Common myeloid progenitor, CD34-positive (primary cell): ENCODE measurements around the gene IL10RA.

Experiments used
- CTCF ChIA-PET: fragments of 350-600 bp; sonication (Branson Sonifier 250); formaldehyde crosslinking; loops from one replicate; lab custom pipeline; 2021; ENCODE audit warnings: antibody characterized with exemption; lab: Charles Lee
- POLR2A ChIA-PET: fragments of 350-600 bp; sonication (Branson Sonifier 250); formaldehyde crosslinking; loops from one replicate; lab custom pipeline; 2021; ENCODE audit warnings: antibody characterized with exemption; lab: Charles Lee
- DNase-seq, 3 donors: peaks; one replicate each; pipeline versions ENCODE4 v3.0.0 to v3.0.0-alpha.2; 2013
- H3K27ac ChIP-seq, 2 experiments: 1 replicate in 1 of 2; 2 replicates in 1 of 2; pipeline ENCODE4 v1.7.0; 2013; ENCODE audit warnings: inconsistent platforms in 2 of 2, low read length in 2 of 2, mild to moderate bottlenecking in 2 of 2, low read depth in 1 of 2, moderate library complexity in 1 of 2; ENCODE audit not compliant: severe bottlenecking in 2 of 2, insufficient read depth in 1 of 2, poor library complexity in 1 of 2
- H3K27me3 ChIP-seq, 5 experiments: replicated peaks in 2 of 5; 1 replicate in 3 of 5; 2 replicates in 2 of 5; pipeline versions ENCODE4 v1.6.1 to v1.7.0; 2013; ENCODE audit warnings: low read length in 4 of 5, mild to moderate bottlenecking in 2 of 5, moderate library complexity in 2 of 5, inconsistent platforms in 1 of 5; ENCODE audit not compliant: insufficient read depth in 5 of 5, control insufficient read depth in 4 of 5
- H3K36me3 ChIP-seq, 4 experiments: 1 replicate in 2 of 4; 2 replicates in 2 of 4; pipeline versions ENCODE4 v1.6.1 to v1.7.0; 2013; ENCODE audit warnings: low read length in 3 of 4, control low read depth in 1 of 4, mild to moderate bottlenecking in 1 of 4; ENCODE audit not compliant: control insufficient read depth in 4 of 4, insufficient read depth in 4 of 4
- H3K4me1 ChIP-seq, 4 experiments: 1 replicate in 3 of 4; 2 replicates in 1 of 4; pipeline versions ENCODE4 v1.6.1 to v1.7.1; 2013; ENCODE audit warnings: low read length in 3 of 4, mild to moderate bottlenecking in 3 of 4, control low read depth in 1 of 4, inconsistent platforms in 1 of 4, moderate library complexity in 1 of 4; ENCODE audit not compliant: control insufficient read depth in 4 of 4, insufficient read depth in 4 of 4; ENCODE audit errors: control extremely low read depth in 1 of 4
- H3K4me3 ChIP-seq, 7 experiments: 1 replicate in 4 of 7; 2 replicates in 3 of 7; pipeline versions ENCODE4 v1.5.1 to v1.7.0; 2013; ENCODE audit warnings: mild to moderate bottlenecking in 7 of 7, low read length in 6 of 7, moderate library complexity in 6 of 7, inconsistent platforms in 2 of 7, low read depth in 2 of 7, control low read depth in 1 of 7; ENCODE audit not compliant: insufficient read depth in 4 of 7, control insufficient read depth in 1 of 7; ENCODE audit errors: extremely low read depth in 1 of 7
- H3K9me3 ChIP-seq, 5 experiments: 1 replicate in 4 of 5; 2 replicates in 1 of 5; pipeline versions ENCODE4 v1.6.1 to v1.7.1; 2013; ENCODE audit warnings: low read length in 4 of 5, mild to moderate bottlenecking in 2 of 5, inconsistent platforms in 1 of 5, low read depth in 1 of 5, moderate library complexity in 1 of 5; ENCODE audit not compliant: control insufficient read depth in 4 of 5, insufficient read depth in 2 of 5; ENCODE audit errors: control extremely low read depth in 1 of 5
- WGBS: methylation state at CpG from one replicate; pipeline ENCODE4 v1.1.5; 2013; ENCODE audit not compliant: insufficient coverage; 5-methylcytosine and 5-hydroxymethylcytosine counted together

Gene IL10RA

DNA sequence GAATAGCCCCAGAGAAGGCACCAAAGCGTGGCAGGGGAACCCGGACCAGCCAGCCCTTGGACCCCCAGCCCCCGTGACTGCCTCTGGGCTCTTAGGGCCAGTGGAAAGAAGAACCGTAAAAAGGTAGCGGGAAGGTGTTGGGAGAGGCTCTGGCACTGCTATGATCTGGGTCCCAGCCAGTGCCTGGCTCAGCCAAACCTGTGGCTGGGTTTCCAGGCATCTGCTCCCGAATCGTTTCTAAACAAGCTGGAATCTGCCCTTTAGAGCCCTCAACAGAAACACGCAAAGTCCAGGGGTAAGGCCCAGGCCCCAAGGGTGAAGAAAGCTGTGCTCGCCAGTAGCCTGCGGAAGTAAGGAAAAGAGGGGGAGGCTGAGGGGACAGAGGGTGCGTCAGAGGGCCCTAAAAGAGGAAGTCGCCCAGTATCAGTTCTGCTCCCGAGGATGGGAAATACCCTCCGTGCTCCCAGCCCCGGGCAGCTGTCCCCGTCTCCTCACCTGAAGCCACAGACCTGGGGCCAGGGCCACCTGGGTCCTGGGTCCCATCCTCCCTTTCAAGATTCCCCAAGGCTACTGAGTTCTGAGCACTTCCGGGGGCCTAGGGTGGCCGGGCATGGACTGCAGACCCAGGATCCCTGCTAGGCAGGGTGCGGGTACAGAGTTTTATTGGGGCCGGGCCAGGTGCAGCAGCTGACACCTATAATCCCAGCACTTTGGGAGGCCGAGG, 24.7 kb downstream of the IL10RA start:
- H3K27ac ChIP-seq: peak overlapping the region in 1 of 2 experiments; percentile 67
- POLR2A ChIA-PET: no interaction called here
- no peaks in the 10 kb centered on the region for H3K27me3 ChIP-seq
- CTCF ChIA-PET: interaction anchor here (0.7 to 2.8 kb wide), 6 partner anchors 12 to 190 kb away, joined by 3 to 8 read pairs (median 4); no protein-coding TSS in a partner anchor
- peaks cover 18 to 95% (median 82%) of the 10 kb centered on the region in 4 experiments for H3K4me1 ChIP-seq
- H3K36me3 ChIP-seq: no peaks in the 10 kb centered on the region
- peak overlapping the region in 3 of 7 experiments; percentile 14 to 25 (median 22) for H3K4me3 ChIP-seq
- peak; percentile 88 to 95 (median 94) for DNase-seq
- H3K9me3 ChIP-seq: no peaks in the 10 kb centered on the region
- WGBS: 46% methylated on average over 20 of the region's 21 CpGs

DNA sequence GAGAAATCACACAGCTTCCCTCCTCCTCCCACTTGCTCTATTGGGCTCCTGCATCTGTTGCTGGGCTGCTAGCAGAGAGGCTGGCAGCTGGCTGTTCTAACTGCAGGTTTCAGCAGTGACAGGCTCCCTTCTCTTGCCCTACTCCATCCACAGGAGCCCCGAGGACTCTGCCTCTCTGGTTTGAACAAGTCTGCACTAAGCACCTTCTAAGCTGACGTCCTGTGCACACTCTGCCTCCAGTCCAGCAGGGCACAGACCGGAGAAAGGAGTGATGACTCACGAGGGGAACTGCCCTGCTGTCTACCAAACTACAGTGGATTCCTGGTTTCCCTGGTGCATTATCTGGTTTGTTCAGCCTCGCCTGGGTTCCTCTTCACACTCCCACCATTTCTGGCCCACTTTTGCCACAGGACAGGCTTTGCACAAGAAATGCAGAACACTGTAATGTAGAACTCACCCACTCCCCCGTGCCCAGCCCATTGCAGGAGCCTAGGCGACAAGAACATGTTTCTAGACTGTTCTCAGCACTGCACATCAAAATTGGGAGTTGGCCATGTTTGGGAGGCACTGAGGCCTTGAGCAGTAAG, 26.0 kb downstream of the IL10RA start:
- ChIA-PET CTCF (interaction anchor here (0.8 to 2.8 kb wide), 3 partner anchors 9 to 65 kb away, joined by 3 to 8 read pairs (median 8); no protein-coding TSS in a partner anchor), POLR2A (interaction anchor here (0.5 to 1.5 kb wide), 5 partner anchors 10 to 66 kb away, joined by 3 to 6 read pairs (median 4); no protein-coding TSS in a partner anchor)
- H3K4me1 ChIP-seq: peaks cover 21 to 98% (median 84%) of the 10 kb centered on the region in 4 experiments
- 13% methylated on average over 6 of the region's 7 CpGs for WGBS
- no peaks in the 10 kb centered on the region for H3K9me3 ChIP-seq
- peak overlapping the region in 1 of 2 experiments; percentile 9 for H3K27ac ChIP-seq
- H3K4me3 ChIP-seq: peak overlapping the region in 2 of 7 experiments; percentile 5 to 14
- DNase-seq: peak; percentile 85 to 96 (median 93)
- no peaks in the 10 kb centered on the region for H3K27me3 ChIP-seq
- H3K36me3 ChIP-seq: no peaks in the 10 kb centered on the region

DNA sequence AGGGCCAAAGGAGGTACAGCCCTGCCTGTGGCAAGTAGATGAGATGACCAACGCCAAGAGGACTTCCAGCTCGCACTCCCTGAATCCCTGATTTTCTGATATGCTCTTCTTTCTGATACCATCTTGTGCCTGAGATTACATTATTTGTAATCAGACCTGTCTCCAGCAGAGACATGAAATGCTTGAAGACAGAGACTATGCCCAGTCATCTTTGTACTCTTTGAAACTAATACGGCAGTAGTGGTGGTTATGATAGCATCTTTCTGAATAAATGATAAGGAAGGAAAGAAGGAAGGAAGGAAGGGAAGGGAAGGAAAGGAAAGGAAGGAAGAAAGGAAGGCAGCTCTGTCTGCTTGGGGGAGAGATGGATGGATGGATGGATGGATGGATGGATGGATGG, 27.8 kb downstream of the IL10RA start:
- 92% methylated on average over 3 of the region's 3 CpGs for WGBS
- DNase-seq: no peak
- Histone ChIP-seq H3K27ac (no peak overlapping the region), H3K9me3 (peaks cover 0 to 14% (median 9%) of the 10 kb centered on the region in 5 experiments), H3K36me3 (no peaks in the 10 kb centered on the region), H3K4me1 (peaks cover 13 to 80% (median 70%) of the 10 kb centered on the region in 4 experiments), H3K27me3 (no peaks in the 10 kb centered on the region), H3K4me3 (no peak overlapping the region)
- ChIA-PET CTCF (interaction anchor here (0.7 to 2.8 kb wide), 2 partner anchors 63 to 67 kb away, joined by 3 to 8 read pairs; no protein-coding TSS in a partner anchor), POLR2A (no interaction called here)

DNA sequence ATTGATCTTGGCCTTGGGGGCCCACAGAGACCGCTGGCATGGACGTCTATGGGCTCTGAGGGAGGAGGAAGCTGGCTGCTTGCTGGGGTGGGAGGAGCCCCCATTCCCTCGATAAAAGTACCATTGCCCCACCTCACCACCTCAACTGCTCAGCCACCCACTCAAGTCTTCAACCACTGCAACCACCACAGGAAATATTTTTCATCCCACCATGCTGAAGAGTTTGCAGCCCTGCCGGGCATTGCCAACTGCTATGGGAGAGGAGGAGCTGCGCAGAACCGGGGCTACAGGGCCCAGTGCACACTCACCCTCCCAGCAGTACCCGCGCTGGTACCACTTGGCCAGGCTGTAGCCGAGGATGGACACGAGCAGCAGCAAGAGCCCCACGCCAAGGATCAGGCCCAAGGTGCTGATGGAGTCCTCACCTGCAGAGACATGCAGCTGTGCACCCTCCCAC, 29.2 kb downstream of the IL10RA start:
- Histone ChIP-seq H3K4me3 (peak overlapping the region in 4 of 7 experiments; percentile 14 to 54 (median 30)), H3K36me3 (no peaks in the 10 kb centered on the region), H3K27me3 (no peaks in the 10 kb centered on the region), H3K9me3 (peaks cover 0 to 15% (median 9%) of the 10 kb centered on the region in 5 experiments), H3K4me1 (peaks cover 13 to 69% (median 62%) of the 10 kb centered on the region in 4 experiments), H3K27ac (no peak overlapping the region)
- ChIA-PET CTCF (interaction anchor here (0.7 to 2.2 kb wide), 13 partner anchors 10 to 208 kb away, joined by 3 to 6 read pairs (median 4); no protein-coding TSS in a partner anchor), POLR2A (interaction anchor here (1.5 kb wide), 1 partner anchor 65 kb away, joined by 5 read pairs; no protein-coding TSS in a partner anchor)
- 2% methylated on average over 8 of the region's 11 CpGs for WGBS
- DNase-seq: peak in 2 of 3 donors; percentile 75 to 78

DNA sequence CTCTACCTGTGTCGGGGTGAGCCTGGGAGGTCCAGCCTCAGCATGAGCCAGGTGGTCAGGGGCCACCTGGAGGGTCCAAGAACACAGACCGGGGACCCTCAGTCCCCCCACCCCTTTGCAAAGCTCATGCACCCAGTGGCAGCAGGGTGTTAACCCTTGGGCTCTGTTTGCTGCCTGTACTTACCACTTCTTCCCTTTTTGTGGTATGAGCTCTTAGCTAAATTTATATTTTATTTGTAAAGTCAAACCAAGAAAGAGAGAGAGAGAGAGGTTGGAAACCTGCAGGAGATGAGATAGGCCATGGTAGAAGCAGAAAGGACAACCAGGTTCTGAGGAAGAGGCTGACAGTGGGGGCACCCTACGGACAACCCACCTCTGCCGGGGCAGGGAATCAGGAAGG, 29.9 kb downstream of the IL10RA start:
- Histone ChIP-seq H3K36me3 (no peaks in the 10 kb centered on the region), H3K4me3 (peak overlapping the region in 3 of 7 experiments; percentile 14 to 54 (median 43)), H3K4me1 (peaks cover 13 to 62% (median 55%) of the 10 kb centered on the region in 4 experiments), H3K27me3 (no peaks in the 10 kb centered on the region), H3K9me3 (peaks cover 1 to 19% (median 9%) of the 10 kb centered on the region in 5 experiments), H3K27ac (no peak overlapping the region)
- peak in 2 of 3 donors; percentile 78 to 88 for DNase-seq
- 0% methylated on average over 3 of the region's 4 CpGs for WGBS
- CTCF ChIA-PET: interaction anchor here (0.5 to 2.2 kb wide), 14 partner anchors 11 to 870 kb away, joined by 3 to 6 read pairs (median 4); no protein-coding TSS in a partner anchor
- POLR2A ChIA-PET: interaction anchor here (0.6 to 1.5 kb wide), 2 partner anchors 36 to 66 kb away, joined by 3 to 5 read pairs; no protein-coding TSS in a partner anchor

DNA sequence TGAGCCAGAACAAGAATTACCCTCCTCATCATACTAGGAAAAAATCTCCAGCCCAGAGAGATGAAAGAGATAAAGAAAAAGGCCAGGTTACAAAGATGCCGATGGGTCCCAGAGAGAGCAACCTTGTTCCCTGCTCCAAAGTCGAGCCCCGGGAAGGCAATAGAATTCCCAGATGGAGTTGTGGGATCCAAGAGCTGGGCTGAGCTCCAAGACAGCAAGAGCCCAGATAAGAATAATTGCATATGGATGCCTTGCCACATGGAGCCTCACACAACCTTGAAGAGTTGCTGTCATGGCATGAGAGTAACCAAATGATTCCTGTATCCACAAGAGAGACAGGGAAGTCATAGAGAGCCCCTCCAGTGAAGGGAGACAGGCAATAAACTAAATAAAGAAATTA, 30.9 kb downstream of the IL10RA start:
- no peak overlapping the region for H3K27ac ChIP-seq
- no peak for DNase-seq
- H3K4me1 ChIP-seq: peaks cover 8 to 52% (median 45%) of the 10 kb centered on the region in 4 experiments
- no peaks in the 10 kb centered on the region for H3K27me3 ChIP-seq
- no peaks in the 10 kb centered on the region for H3K36me3 ChIP-seq
- WGBS: 97% methylated on average over 3 of the region's 3 CpGs
- POLR2A ChIA-PET: no interaction called here
- CTCF ChIA-PET: interaction anchor here (1.0 to 2.2 kb wide), 4 partner anchors 13 to 198 kb away, joined by 3 to 6 read pairs (median 5); no protein-coding TSS in a partner anchor
- H3K4me3 ChIP-seq: no peak overlapping the region
- H3K9me3 ChIP-seq: peaks cover 1 to 19% (median 9%) of the 10 kb centered on the region in 5 experiments
